Raji (cell line): ENCODE results near the gene DOCK9.

Source experiments
- POLR2A ChIP-seq: IDR thresholded peaks from 2 replicates; pipeline ENCODE4 v1.6.1; 2011; ENCODE audit warnings: low read depth, low read length, control low read depth; ENCODE audit not compliant: insufficient read depth

The DOCK9 gene

DNA sequence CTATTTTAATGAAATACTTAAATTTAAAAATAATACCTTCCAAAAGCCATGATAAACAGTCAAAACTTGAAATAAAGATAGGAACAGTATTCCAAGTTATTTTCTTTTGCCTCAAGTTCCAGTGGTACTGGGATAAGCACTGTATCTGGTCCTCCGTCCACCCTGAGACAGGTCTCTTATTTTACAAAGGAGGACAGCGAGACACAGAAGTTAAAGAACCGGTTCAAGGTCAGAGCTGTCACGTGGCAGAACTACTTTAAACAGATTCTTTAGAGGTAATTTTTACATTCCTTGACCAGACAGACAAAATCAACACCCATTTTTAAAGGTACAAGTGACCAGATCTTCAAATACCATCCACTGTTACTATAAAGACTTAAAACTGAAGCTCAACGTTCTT is 10.4 kb upstream of the DOCK9 start:
- TF ChIP-seq POLR2A = no peak

DNA sequence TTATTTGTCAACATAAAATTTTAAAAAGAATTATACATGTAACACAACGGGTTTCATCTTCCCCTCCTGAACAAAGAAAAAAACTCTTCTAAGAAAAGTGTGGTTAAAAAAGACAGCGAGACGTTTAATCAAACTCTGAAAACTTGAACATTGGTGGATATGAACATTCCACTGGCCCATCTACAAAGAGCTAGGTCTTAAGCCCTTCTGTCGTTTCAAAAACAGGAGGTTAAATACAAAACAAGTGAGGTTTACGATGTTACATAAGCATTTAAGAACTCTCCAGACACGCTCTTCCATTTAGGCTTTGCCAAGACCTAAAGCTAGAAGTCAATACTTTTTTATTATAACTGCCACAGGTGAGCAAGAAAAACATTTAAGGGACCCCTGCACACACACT is 9.4 kb upstream of the DOCK9 start:
- TF ChIP-seq POLR2A = no peak

DNA sequence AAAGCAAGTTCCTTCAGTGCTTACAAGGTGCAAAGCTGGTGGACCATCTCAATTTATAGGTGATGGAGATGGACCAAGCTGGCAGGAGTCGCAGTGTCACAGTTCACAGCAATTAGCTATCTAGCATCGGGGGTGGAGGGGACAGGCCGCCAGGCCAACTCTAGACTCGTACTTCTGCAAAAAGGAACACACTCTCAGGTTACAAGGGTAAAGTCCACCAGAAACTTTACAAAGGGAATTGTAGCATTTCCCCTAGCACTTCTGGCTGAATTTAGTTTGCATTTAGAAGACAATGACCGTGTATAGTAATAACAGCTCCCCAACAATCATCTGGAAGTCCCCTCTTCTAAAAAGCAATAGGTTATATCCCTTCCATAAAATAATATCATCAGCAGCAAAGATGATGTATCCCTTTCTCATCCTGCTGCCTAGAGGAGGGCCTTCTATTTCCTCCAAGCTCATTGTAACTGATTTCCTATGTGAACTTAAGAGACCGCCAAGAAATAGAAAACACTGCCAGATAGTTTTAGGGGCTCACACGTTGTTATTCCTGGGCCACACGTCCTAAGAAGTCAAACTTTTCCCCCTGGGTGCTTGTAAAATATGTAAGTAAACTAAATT is 8.5 kb upstream of the DOCK9 start:
- no peak for TF ChIP-seq POLR2A

DNA sequence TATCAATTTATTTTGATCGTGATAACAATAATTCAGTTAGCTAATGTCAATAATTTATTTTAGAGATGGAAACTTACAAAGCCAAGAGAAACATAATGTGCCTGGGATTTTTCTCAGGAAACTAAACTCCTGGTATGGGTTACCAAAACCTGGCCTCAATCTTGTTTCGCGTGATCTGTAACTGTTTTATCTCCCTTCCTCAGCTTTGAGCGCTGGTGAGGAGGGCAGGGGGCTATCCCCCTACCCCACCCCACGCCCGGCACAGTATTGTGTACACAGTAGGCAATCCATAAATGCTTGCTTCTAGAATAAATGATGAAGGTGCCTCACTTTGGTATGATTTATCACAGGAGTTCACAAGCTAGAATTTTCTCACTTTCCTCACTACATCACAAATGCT is 7.7 kb upstream of the DOCK9 start:
- TF ChIP-seq POLR2A = no peak

DNA sequence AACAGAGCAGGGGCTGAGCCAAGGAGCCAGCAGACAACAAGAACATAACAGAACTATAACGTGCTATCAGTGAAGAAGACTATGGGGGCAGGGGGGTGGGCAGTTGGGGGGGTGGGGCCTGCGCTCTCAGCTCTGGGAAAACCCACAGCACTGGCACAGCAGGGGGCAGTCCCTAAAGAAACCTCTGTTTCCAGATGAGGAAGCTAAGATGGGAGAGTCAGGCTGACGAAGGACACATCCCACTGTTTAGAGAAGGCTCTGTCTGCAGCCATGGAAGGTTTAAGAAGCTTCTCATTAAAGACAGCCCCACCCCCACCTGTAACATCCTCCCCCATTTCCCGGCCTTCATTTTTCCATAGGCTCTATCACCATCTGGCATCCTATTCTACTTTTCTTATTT is 7.1 kb upstream of the DOCK9 start:
- TF ChIP-seq POLR2A = no peak

DNA sequence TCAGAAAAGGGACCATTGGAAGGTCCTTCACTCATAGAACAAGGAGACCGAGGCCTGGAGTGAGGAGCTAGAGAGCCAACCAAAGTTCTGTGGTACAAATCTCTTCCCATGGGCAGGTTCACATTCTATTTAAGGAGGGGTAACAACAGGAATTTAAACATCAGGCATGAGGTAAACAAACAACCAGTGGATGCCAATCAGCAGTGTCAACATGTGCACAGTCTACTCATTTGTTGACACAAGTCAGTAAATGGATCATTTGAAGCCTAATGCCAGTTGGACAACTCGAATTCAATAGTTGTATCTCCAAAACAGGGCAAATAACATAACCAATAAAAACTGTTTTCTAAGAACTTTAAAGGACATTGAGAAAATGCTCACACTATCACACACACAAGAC is 6.3 kb upstream of the DOCK9 start:
- no peak for TF ChIP-seq POLR2A

DNA sequence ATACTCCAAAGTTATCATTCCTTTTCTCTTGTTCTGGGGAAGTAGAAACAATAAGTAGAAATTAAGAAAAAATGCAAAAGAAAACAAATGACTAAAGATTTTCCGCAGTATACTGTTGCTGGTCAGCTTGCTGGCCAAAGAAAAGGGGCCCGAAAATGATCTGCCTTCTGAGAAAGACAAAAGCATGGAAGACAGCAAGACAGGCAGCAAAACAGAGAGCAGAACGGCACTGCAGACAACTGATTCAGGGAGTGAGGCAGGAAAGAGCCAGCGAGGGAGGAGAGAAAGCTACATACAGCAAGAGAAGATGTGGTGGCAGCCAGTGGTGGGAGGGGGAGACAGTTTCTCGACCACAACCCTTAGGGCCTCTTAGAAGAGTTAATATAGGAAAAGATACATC is 5.3 kb upstream of the DOCK9 start:
- no peak for TF ChIP-seq POLR2A

DNA sequence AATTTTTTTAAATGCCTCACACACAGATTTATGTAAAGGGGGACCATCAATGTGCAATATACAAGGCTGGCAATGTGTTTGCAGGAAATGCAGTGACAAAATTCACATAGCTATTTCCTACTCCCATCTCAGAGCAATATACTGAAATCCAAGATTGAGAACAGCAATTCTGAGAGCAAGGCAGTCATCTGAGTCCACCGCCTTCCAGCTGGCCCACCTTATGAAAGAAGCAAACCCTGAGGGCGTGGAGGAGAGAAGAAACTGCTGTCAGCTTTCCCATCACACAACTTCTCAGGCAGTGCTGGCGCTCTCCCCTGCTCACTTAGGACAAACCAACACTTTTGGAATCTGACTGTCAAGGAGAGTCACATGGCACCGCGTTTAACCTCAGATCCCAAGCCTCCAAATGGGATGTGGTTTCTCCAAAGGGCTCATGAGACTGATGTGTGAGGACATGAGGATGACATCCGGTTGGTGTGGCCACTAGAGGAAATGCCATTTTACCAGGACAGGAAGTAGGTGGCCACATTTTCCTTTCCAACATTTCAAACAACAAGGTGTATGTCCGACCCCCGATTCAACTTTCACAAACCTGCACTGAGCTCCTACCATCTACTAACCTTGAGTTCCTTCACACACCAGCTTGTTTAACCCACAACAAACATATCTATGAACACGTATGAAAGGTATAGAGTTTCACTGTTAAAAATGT is 3.7 kb upstream of the DOCK9 start:
- no peak for TF ChIP-seq POLR2A

DNA sequence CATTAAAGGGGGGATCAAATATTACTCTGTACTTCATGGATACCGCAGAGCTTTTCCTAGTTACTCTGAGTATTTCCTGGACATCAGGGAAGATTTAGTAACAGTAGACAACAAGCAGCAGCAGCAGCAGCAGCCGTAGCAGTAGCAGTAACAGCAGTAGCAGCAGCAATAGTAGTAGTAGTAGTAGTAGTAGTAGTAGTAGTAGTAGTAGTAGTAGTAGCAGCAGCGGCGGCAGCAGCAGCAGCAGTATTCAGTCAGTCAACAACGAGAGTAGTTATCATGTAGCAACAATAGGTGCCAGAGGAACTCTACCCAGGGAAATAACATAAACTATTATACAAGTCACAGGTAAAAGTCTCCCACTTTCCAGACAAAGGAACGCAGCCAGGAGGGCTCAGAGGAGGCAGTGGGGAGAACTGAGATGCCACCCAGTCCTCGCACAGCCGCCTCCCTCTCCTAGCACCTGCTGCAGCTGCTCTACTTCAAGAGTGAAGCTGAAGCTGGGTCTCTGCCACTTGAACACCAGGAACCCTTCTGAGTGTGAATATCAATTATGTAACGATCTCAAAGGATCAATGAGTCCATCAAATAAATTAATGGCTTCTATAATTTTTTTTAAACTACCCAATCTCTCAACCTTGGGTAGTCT is 1.3 kb upstream of the DOCK9 start:
- no peak for TF ChIP-seq POLR2A

DNA sequence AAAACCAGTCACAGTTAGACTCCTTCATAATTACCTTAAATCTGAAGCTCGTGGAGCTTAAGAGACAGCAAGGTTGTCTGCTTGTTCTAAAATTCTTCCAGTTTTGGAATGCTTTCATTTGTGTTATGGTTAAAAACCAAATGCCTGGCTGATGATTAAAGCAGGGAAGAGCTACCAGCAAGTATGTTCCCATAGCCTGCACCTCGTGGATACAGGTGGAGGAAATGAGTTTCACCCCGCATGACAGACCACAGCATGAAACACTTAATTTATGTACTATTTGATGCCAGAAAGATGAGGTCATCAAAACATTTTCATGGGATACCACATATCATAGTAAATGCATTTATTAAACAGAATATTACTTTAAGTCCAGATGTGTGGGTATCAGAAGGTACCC is 416 bp upstream of the DOCK9 start:
- TF ChIP-seq POLR2A = no peak

DNA sequence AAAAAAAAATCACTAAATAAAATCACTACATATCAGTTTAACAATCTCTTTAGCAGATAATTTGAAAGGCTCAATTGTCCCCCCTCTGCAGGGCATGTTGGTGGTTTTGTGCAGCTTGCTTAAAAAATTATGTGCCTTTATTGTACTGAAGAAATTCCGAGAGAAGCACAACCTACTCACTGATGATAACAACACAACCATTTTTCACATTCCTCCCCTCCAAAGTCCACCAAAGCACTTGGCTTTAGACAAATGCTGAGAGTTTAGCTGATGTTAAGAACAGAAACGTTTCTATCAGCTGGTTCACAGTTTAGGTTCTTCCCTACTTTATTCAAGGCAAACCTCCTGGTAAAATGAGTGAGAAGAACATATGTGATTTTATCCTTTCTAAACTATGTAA is 923 bp downstream of the DOCK9 start:
- no peak for TF ChIP-seq POLR2A

DNA sequence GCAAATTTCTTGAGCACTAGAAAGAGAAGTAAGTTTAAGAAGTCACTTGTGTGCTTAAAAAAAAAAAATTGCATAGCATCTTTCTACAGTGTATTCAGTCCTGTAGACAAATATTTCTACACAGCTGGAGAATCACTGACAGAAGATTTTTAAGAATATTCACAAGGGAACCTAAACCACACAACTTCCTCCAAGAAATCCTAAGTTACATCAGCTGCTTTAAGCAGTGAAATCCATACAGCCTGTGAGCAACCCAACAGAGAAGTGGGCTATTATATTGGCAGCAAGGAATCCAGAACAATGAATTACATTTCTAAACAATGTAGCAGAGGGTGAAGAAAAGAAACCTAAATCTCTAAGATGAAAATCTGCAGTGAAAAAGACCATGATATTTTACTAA is 1.5 kb downstream of the DOCK9 start:
- no peak for TF ChIP-seq POLR2A

DNA sequence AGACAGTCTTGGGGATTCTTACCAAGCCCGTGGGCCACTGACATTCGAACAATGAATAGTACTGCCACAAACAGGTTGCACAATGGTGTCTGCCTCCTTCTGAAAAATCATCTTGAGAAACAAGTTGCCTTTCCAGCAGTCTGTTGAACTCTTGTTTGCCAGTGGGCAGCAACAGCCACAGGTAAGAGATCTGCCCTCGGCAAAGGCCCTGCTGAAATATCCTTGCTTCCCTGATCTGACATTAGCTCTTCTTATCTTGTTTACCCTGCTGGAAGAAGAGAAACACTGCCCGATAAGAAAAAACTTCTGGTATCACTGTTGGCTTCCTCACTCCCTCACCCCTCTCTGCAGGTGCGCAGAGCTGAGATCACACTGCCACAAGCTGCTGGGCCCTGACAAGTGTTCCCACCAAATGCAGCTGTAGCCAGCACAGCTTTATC is 2.0 kb downstream of the DOCK9 start:
- no peak for TF ChIP-seq POLR2A

DNA sequence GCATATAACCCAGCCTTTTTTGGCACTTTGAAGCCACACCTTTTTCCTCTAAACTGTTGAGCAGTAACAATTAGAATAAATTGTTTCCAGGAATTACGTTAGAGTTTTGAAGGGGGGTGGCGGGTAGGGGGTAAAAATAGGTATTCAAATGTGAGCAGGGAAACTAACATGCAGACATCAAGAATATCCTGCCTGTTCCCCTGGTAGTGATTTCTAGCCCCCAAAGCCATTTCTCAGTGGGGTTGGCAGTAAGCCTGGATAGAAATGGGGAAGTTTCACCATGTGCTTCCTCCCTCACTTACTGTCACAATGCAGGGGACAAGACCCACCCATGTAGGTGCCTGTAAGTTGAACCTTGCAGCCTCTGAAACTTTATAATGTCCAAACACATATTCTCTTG is 3.8 kb downstream of the DOCK9 start:
- TF ChIP-seq POLR2A = no peak

DNA sequence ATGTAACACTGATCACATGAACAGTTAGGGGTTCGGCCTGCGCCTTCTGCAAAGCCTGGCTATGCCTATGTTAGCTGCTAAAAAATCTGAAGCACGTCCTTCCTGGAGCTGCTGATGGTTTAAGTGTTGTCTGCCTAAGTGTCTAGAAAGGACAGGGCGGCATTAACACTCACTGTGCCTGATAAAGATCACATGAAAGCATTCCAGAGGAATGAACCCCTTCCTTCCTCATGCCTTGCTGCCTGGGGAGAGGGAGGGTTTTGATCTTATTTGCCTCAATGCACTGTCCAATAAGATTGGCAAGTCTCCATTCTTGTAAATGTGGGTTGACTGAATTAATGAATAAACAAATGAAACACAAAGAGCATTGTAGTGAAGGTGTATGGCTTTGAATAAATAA is 5.2 kb downstream of the DOCK9 start:
- TF ChIP-seq POLR2A = no peak

DNA sequence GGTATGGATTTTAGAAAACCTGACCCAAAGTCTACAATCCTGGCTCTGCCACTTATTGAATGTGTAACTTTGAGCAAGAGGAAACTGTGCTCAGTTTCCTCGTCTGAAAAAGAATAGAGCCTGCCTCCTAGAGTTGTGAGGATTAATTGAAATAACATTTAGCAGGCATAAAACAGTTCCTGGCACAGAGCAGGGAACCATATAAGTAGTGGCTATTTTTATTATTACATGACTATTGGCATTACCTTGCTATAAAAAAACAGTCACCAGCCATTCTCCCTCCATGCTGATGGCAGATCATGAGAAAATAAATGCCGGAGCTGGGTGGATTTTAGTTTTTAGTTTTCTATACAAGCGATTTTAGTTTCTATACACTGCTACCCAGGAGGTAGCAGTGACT is 5.8 kb downstream of the DOCK9 start:
- no peak for TF ChIP-seq POLR2A
